Inflammatory macrophage treated with lipopolysaccharide for 4 hours (primary cell): ENCODE results near the gene VWA5B2.

Experiments
- DNase-seq: peaks from one replicate; pipeline ENCODE4 v3.0.0-alpha.2; 2020

The VWA5B2 gene

DNA sequence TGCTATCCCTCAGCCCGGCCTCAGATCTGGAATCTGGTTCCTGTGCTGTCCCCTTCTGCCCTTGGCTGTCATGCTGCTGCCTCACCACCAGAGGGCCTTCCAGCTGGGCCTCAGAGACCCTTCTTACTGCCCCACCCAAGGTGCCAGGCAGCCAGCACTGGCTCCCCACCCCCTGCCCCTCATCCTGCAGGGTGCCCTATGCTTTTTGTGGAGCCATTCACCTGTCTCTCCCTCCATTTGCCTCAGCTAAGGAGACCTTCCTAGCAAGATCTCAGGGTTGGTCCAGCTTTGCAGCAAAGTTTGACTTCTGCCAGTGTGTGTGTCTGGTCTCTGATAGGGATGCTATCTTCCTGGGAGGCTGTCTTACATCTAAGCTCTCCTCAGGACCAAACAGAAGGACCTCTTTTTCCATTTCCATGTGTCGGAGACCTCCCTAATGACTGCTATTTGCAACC, 1.9 kb upstream of the VWA5B2 start:
- DNase-seq, result peak; percentile 22

DNA sequence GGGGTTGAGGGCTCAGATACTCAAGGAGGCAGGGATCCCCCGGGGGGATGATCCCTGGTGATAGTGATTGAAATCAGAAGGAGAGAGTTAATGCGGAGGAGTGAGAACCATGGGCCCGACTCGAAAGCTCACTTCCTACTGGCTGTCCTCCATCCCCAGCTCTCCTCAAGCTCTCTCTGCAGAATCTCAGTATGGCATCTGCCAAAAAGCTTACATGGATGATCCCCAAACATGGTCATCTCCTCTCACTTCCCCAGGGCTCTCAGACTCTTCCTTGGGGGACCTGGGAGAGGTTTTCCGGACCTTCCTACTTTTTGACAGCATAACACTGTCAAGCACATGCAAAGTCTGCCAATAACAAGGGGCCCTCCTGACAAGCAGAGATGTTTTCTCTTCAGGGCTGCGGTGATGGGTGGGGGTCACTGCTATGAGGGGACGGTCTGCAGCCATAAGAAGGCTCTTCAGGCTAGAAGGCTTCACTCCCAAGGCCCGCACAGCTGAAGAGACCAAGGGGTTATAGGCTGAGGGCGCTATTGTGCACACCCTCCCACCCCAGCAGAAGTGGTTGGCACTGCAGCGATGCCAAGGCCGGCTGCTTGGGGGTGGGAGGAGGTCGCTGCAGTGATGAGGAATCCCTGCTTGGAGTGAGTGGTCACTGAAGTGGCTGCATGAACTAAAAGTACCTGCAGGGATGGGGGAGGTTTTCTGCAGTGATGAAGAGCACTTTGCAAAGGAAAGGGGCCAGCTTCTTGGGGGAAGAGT, 828 bp upstream of the VWA5B2 start:
- no peak for DNase-seq

DNA sequence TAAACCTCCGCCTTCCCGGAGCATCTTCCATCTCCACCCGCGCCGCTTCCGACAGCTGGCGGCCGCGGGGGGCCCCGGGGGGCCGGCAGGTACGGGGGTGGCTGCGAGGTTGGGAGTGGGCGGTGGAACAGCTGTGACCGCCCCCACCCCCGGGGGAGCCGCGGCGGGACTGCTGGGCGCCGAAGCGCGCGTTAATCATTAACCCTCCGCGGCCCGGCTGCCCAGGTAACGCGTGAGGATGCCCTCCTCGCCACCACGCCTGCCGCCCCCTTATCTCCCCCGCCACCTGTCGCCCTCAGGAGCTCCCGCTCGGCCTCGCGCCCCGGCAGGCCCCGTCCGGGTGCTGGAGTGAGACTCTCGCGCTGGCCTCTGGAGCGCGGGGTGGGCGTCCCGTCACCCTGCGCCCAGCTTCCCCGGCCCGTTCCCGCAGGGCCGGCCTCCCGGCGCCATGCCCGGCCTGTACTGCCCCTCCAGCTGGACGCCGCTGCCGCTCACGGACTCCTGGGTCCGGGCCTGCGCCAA, 757 bp downstream of the VWA5B2 start:
- no peak for DNase-seq

DNA sequence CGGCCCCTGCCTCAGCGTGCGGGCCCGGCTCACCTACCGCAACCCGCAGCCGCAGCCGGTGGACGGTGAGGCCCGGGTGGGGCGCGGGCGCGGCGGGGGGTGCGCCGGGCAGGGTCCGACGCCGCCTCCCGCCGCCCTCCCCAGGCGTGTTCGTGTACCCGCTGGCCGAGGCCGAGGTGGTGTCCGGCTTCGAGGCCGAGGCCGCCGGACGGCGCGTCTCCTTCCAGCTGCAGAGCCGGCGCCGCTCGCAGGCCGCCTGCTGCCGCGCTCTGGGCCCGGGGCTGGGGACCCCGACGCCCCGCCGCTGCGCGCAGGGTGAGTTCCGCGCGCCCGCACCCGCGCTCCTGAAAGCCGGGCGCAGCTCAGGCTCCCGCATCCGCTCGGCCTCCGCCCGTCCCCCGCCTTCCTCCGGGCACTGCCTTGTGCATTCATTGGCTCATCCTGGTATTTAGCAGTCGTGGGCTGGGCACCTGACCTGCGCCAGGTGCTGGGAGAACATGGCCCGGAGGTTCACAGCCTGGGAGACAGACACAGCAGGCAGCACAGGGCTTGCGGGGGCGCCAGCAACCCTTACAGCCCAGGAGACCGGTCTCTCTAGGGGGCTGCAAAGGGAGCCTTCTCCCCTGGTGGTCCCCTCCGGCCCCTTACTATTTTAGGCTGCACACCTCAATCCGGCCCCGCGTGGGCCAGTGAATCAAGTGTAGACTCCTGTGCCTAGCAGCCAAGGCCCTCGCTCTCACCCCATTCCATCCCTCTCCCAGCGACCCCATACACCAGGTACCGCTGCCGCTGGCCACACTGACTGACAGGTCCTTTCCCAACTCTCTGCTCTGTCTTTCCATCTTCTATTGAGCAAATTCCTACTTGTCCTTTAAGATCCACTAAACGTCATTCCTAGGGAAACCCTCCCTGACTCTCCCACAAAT, 1.5 kb downstream of the VWA5B2 start:
- DNase-seq, result no peak

DNA sequence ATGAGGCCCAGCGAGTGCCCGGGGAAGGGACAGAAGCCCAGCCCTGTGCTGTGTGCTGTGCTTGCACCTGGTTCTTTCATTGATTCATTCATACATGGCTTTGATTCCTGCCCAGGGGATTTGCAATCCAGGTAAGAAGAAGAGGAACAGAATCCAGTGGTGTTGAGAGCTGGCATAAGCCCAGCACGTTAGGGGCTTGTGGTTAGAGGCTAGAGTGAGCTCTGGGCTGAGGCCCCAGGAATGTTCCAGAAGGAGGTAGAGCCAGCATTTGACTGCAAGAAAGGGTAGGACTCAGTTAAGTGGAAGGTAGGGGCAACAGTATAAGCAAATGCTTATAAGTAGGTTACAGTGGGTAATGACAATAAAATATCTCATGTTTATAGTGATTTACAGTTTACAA, 2.3 kb downstream of the VWA5B2 start:
- no peak for DNase-seq

DNA sequence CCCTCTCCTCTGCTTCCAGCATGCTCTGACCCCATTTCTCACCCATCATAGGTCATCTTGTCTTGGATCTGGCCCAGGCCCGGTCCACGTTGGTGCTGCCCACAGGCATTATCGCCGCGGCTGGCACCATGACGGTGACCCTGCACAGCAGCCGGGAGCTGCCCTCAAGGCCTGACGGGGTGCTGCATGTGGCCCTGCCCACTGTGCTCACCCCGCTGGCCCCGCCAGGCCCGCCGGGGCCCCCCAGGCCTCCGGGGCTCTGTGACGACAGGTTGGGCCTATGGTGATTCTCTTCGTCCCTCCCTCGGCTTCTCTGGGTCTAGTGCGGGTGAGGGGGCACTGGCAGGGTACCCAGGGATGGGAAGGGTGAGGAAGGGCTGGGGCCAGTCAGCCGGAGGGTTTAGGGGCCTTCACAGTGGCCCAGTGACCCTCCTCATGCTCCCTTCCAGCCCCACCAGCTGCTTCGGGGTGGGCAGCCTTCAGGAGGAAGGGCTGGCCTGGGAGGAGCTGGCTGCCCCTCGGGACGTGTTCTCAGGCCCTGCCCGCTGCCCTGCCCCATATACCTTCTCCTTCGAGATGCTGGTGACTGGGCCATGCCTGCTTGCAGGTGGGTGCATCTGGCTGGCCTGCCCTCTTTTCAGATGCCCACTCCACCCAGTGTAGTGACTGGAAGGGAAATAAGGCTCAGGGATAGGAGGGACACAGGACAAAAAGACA, 3.9 kb downstream of the VWA5B2 start:
- DNase-seq, result no peak

DNA sequence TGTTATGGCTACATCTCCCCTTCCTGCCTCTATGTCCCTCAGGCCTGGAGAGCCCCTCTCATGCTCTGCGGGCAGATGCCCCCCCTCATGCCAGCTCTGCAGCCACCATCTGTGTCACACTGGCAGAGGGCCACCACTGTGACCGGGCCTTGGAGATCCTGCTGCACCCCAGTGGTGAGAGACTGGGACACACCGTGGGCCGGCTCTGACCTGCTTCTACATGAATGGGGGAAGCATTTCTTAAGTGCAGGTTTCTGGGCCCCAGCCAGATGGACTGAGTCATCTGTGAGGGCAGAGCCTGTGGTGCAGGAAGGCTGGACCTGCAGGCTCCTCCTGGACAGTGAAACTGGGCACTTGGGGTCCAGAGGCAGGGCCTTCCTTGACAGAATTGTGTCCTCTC, 4.8 kb downstream of the VWA5B2 start:
- no peak for DNase-seq

DNA sequence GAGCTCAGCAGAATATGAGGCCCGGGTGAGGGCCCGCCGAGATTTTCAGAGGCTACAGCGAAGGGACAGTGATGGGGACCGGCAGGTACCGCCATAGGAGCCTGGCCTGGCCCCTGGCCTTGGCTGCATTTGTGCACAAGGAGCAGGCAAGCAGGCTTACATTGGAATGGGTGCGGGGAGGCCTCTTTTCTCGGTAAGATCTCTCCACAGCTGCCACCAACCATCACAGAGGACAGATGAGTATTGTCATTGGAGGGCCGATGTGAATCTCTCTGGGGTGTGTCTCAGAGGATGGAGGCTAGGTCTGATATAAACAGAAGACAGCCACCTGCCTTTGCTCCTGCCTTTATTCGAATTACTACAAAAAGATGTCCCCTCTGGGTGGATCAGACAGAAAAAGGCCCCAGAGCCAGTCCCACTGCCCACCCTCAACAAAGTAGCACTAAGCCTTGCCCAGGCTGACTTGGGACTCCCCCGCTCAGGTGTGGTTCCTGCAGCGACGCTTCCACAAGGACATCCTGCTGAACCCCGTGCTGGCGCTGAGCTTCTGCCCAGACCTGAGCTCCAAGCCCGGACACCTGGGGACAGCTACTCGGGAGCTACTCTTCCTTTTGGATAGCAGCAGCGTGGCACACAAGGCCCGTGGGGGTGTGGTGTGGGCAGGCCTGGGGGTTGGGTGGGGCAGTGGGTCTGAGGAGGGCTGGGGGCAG, 5.4 kb downstream of the VWA5B2 start:
- DNase-seq, result no peak

DNA sequence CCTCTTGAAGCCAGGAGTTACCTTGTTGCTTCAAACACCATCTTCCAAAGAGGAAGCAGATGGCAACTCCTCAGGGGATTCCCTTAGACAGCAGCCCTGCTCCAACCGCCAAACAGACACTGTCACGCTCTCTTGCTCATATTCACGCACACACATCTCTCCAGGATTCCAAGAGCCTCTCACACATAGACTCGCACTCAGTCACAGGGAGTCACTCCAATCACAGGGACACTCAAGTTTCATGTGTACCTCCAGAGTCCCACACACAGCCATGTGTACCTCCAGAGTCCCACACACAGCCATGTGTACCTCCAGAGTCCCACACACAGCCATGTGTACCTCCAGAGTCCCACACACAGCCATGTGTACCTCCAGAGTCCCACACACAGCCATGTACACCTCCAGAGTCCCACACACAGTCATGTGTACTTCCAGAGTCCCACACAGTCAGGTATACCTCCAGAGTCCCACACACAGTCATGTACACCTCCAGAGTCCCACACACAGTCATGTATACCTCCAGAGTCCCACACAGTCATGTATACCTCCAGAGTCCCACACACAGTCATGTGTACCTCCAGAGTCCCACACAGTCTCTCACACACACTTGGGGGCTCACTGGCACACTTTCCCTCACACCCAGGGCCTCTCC, 6.1 kb downstream of the VWA5B2 start:
- DNase-seq, result no peak

DNA sequence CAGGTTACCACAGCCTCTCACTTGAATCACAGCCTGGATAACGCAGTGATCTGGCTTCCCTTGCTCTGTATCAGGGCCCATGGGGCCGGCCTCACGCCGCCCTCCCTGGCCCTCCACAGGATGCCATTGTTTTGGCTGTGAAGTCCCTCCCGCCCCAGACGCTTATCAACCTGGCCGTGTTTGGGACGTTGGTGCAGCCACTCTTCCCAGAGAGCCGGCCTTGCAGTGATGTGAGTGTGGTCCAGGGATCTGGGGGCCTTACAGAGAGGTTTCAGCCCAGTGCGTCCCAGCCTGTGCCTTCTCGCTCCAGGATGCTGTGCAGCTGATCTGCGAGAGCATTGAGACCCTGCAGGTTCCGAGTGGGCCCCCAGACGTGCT, 6.6 kb downstream of the VWA5B2 start:
- DNase-seq, result no peak

DNA sequence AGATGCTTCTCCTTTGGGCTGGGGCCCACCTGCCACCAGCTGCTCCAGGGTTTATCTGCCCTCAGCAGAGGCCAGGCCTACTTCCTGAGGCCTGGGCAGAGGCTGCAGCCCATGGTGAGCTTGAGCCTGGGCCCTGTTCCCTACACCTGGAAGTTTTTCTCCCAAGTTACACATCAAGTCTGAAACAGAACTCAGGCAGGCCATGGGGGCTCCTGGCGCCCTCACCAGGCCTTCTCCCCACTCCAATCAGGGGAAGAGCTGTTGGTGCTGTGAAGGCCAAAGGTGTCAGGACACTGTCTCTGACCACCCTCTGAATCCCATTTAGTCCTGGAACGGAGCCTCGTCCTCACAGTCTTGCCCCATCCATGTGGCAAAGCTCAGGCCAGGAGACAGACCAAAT, 7.3 kb downstream of the VWA5B2 start:
- no peak for DNase-seq

DNA sequence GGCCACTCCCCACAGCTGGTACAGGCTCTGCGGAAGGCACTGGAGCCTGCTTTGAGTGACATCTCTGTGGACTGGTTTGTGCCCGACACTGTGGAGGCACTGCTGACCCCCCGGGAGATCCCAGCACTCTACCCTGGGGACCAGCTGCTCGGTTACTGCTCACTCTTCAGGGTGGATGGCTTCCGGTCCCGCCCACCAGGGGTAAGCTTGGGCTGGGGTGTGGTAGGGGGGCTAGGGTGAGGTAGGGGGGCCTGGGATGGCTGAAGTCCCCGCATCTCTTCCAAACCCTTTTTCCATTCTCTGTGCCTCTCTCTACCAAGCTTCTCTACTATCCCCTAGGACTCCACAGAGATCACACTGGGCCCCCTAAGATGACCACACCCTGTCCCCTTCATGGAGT, 7.8 kb downstream of the VWA5B2 start:
- DNase-seq, result no peak

DNA sequence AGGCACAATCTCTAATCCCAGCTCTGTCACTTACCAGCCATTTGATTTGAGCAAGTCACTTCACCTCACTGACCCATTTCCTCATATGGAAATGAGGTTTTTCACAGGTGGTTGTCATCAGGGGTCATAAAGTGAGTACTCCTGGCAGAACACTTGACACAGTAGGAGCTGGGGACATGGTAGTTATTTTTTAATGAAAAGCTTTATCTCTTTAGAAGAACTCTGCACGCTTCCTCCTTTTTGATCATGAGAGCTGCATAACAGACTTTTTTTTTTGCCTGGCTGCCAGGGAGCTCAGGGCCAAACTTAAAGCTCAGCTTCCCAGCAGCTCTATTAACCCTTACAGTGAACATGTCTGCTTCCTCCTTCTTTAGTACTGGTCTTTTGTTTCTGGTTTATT, 8.4 kb downstream of the VWA5B2 start:
- DNase-seq, result no peak

DNA sequence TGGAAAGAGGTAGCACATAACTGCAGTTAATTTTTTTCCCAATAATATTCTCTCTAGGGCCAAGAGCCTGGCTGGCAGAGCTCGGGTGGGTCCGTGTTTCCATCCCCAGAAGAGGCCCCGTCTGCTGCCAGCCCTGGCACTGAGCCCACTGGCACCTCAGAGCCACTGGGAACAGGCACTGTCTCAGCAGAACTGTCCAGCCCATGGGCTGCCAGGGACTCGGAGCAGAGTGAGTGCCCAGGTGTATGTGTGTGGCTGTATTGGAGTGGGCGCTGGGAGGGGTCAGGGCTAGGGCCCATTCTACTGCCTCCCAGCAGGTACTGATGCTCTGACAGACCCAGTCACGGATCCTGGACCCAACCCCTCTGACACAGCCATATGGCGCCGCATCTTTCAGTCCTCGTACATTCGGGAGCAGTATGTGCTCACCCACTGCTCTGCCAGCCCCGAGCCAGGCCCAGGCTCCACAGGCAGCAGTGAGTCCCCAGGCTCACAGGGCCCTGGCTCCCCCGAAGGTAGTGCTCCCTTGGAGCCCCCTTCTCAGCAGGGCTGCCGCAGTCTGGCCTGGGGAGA, 8.9 kb downstream of the VWA5B2 start:
- no peak for DNase-seq

DNA sequence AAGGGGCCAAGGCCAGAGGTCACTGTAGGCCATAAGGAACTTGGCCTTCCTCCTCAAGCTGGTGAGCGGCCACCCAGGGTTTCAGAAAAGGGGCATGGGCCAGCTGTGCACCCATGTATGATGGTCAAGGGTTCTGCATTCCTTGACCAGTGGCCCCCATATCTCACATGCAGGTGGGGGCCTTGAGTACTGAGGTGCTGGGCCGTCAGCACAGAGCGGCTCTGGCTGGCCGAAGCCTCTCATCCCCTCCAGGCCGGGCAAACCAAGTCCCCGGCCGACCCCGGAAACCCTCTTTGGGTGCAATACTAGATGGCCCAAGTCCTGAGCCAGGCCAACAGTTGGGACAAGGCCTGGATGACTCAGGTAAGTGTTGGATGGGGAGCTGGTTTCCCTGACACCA, 9.8 kb downstream of the VWA5B2 start:
- DNase-seq, result no peak

DNA sequence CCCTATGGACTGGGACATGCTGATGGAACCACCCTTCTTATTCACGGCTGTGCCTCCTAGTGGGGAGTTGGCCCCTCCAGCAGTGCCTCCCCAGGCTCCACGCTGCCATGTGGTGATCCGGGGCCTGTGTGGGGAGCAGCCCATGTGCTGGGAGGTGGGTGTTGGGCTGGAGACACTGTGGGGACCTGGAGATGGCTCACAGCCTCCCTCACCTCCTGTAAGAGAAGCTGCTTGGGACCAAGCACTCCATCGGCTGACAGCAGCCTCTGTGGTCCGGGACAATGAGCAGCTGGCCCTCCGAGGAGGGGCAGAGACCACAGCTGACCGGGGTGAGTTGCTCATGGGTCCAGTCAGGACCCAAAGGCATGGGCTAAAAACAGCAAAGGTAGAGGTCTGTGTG, 10.3 kb downstream of the VWA5B2 start:
- DNase-seq, result no peak

DNA sequence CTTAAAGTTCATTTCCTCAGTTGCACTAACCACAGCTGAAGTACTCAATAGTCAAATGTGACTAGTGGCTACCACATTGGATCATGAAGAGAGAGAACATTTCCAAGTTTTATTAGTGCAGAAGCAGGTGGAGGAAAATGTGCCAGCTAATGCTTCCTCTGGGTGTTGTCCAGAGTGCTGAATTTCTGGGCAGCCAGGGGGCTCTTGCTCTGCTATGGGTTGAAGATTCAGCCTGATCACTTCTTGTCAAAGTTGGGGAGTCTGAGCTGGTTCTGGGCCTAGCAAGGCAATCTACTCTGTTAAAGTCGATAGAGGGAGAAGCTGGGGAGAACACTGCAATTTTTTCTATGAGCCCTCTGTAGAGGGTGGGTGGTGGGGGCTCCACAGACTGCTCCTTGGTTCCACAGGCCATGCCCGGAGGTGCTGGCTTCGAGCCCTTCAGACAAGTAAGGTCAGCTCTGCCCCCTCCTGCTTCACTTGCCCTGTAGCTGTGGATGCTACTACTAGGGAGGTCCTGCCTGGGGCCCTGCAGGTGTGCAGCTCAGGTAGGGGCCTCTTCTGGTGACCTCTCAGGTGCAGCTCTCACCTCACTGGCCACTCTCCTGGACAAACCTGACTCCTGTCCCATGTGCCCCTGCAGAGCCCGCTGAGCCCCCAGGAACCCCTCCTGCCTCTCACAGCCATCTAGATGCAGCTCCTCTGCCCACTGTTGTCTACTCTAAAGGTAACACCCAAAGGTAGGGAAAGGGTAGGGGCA, 11.2 kb downstream of the VWA5B2 start:
- no peak for DNase-seq

DNA sequence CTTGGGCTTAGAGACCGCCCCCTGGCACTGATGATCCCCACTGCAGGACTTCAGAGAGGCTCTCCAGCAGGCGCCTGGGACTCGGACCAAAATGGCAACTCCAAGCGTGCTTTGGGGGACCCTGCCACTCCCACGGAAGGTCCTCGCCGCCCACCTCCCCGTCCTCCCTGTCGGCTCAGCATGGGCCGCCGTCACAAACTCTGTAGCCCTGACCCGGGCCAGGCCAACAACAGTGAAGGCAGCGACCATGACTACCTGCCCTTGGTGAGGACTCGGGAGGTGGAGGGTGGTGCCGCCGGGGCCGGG, 11.7 kb downstream of the VWA5B2 start:
- DNase-seq, result no peak

DNA sequence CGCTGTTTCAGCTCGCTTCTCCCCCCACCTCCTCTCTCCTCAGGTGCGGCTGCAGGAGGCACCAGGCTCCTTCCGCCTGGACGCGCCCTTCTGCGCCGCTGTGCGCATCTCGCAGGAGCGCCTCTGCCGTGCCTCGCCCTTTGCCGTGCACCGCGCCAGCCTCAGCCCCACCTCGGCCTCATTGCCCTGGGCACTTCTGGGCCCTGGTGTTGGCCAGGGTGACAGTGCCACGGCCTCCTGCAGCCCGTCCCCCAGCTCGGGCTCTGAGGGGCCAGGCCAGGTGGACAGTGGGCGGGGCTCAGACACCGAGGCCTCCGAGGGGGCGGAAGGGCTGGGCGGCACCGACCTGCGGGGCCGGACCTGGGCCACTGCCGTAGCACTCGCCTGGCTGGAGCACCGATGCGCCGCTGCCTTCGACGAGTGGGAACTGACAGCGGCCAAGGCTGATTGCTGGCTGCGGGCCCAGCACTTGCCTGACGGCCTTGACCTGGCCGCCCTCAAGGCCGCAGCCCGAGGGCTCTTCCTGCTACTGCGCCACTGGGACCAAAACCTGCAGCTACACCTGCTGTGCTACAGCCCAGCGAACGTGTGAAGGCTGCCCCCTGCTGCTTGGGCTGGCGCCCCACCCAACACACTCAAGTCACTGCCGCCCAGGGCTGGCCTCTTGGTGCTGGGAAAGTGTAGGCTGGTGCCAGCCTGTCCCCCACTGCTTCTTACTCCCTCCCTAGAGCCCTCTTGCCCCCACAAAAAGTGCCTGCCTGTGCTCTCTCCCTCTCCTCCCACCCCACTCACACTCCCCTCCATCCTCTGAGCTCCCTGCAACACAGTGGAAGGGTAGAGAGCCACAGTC, 12.3 kb downstream of the VWA5B2 start:
- DNase-seq, result no peak

DNA sequence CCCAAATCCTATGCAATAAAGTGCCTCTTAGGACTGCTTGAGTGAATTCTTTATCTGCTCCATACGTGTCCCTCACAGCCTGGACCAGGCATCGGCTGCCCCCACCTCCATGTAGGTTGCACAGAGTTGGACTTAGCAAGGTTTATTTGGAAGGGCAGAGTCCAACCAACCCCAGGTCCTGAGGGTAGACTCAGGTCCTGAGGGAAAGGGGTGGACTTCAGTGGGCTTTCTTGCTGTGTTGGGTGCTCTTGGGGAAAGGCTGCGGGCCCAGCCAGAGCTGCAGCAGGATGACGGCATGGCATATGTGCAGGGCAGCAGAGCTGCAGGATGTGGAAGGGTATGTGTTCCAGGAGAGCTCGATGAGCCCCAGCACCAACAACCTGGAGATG, 12.9 kb downstream of the VWA5B2 start:
- no peak for DNase-seq
